CD4-positive, alpha-beta T cell treated with Interleukin-15 for 4 hours (primary cell): ENCODE results near the gene HNF1A.

ENCODE experiments used
- DNase-seq: peaks from one replicate; pipeline ENCODE4 v3.0.0-alpha.2; 2020; ENCODE audit warnings: low spot score

Gene HNF1A

GRCh38 chr12:120959111-120959878 is 19.0 kb upstream of the HNF1A start:
- DNase-seq = no peak

- no peak for DNase-seq
These were observed 17.7 kb upstream of the HNF1A start for GRCh38 chr12:120960657-120961056.

GRCh38 chr12:120961604-120962531 is 16.5 kb upstream of the HNF1A start:
- DNase-seq = no peak

GRCh38 chr12:120962532-120963020 is 15.8 kb upstream of the HNF1A start:
- DNase-seq = no peak

- no peak for DNase-seq
These were observed 14.0 kb upstream of the HNF1A start for GRCh38 chr12:120964298-120964697.

GRCh38 chr12:120965534-120966091 is 12.7 kb upstream of the HNF1A start:
- no peak for DNase-seq

GRCh38 chr12:120970310-120970709 is 8.0 kb upstream of the HNF1A start:
- no peak for DNase-seq

- DNase-seq = peak; percentile 66
These were observed 6.8 kb upstream of the HNF1A start for GRCh38 chr12:120971299-120972180.

GRCh38 chr12:120972870-120973543 is 5.3 kb upstream of the HNF1A start:
- DNase-seq = no peak

- no peak for DNase-seq
These were observed 630 bp upstream of the HNF1A start for GRCh38 chr12:120977531-120978295.

GRCh38 chr12:120979220-120979861 is 998 bp downstream of the HNF1A start:
- DNase-seq = no peak

GRCh38 chr12:120979862-120980696 is 1.7 kb downstream of the HNF1A start:
- DNase-seq = no peak

GRCh38 chr12:120980800-120981368 is 2.5 kb downstream of the HNF1A start:
- DNase-seq = no peak

- no peak for DNase-seq
These were observed 3.1 kb downstream of the HNF1A start for GRCh38 chr12:120981407-120981941.

GRCh38 chr12:120982659-120983058 is 4.3 kb downstream of the HNF1A start:
- no peak for DNase-seq

GRCh38 chr12:120983759-120984158 is 5.4 kb downstream of the HNF1A start:
- no peak for DNase-seq

GRCh38 chr12:120984351-120984898 is 6.1 kb downstream of the HNF1A start:
- DNase-seq = no peak

GRCh38 chr12:120988234-120988633 is 9.9 kb downstream of the HNF1A start:
- DNase-seq = no peak
